ENCODE measurements around the gene TMX3. TPM values are rescaled to one million over a fixed set of nuclear protein-coding genes. Genes with fewer than 3 reads are reported as not detected.

TMX3 gene
- polyA plus RNA-seq, 1 donor from 2014 or later, result 158 TPM

DNA sequence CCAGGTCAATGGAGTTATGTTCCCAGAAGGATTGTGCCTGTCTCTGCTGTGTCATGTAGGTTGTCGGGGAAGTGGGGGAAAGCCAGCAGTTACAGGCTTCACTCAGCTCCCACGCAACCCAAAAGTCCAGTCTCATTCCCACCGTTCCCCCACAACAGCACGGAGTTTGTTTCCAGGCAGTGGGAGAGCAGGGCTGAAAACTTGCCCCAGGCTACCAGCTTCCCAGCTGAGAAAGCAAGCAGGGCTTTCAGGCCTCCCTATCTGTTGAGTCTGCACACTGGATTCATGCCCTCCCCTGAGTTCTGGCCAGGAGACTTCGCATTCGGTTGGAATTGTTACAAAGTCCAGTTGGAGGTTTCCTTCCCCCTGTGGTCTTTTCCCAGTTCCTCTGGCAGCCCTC, 76.3 kb downstream of the TMX3 start:
- Histone ChIP-seq H3K36me3 (ENCODE audit: insufficient read depth, low read length) (no peaks in the 10 kb centered on the region), H3K4me3 (ENCODE audit: low read length) (no peak overlapping the region), H3K79me2 (replicated peaks; ENCODE audit: insufficient read depth, low read length) (no peaks in the 10 kb centered on the region), H3K9me2 (ENCODE audit: insufficient read depth, low read length) (no peaks in the 10 kb centered on the region), H3K9ac (ENCODE audit: low read length) (no peak overlapping the region), H4K20me1 (ENCODE audit: insufficient read depth) (no peaks in the 10 kb centered on the region), H3K4me2 (ENCODE audit: low read length) (no peak overlapping the region), H3K9me3 (ENCODE audit: low read length) (no peaks in the 10 kb centered on the region), H3K27ac (ENCODE audit: low read length) (no peak overlapping the region), H3K27me3 (ENCODE audit: insufficient read depth, low read depth, low read length) (no peaks in the 10 kb centered on the region), H2AFZ (ENCODE audit: low read depth, low read length) (no peak overlapping the region), H3F3A (ENCODE audit: insufficient read depth, low read length, poor library complexity, severe bottlenecking) (no peaks in the 10 kb centered on the region)
- TF ChIP-seq, protein P1, sequence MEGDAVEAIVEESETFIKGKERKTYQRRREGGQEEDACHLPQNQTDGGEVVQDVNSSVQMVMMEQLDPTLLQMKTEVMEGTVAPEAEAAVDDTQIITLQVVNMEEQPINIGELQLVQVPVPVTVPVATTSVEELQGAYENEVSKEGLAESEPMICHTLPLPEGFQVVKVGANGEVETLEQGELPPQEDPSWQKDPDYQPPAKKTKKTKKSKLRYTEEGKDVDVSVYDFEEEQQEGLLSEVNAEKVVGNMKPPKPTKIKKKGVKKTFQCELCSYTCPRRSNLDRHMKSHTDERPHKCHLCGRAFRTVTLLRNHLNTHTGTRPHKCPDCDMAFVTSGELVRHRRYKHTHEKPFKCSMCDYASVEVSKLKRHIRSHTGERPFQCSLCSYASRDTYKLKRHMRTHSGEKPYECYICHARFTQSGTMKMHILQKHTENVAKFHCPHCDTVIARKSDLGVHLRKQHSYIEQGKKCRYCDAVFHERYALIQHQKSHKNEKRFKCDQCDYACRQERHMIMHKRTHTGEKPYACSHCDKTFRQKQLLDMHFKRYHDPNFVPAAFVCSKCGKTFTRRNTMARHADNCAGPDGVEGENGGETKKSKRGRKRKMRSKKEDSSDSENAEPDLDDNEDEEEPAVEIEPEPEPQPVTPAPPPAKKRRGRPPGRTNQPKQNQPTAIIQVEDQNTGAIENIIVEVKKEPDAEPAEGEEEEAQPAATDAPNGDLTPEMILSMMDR (IDR thresholded peaks at IDR 0.05; ENCODE audit: poor library complexity, severe bottlenecking), result no peak
- TF ChIP-seq MXI1 (conservative IDR thresholded peaks at IDR 0.05; ENCODE audit: poor library complexity, severe bottlenecking) (no peak), EZH2 (IDR thresholded peaks at IDR 0.05; ENCODE audit: borderline replicate concordance, insufficient read depth, low read length, poor library complexity, severe bottlenecking) (no peak)
- TF ChIP-seq, protein P2, sequence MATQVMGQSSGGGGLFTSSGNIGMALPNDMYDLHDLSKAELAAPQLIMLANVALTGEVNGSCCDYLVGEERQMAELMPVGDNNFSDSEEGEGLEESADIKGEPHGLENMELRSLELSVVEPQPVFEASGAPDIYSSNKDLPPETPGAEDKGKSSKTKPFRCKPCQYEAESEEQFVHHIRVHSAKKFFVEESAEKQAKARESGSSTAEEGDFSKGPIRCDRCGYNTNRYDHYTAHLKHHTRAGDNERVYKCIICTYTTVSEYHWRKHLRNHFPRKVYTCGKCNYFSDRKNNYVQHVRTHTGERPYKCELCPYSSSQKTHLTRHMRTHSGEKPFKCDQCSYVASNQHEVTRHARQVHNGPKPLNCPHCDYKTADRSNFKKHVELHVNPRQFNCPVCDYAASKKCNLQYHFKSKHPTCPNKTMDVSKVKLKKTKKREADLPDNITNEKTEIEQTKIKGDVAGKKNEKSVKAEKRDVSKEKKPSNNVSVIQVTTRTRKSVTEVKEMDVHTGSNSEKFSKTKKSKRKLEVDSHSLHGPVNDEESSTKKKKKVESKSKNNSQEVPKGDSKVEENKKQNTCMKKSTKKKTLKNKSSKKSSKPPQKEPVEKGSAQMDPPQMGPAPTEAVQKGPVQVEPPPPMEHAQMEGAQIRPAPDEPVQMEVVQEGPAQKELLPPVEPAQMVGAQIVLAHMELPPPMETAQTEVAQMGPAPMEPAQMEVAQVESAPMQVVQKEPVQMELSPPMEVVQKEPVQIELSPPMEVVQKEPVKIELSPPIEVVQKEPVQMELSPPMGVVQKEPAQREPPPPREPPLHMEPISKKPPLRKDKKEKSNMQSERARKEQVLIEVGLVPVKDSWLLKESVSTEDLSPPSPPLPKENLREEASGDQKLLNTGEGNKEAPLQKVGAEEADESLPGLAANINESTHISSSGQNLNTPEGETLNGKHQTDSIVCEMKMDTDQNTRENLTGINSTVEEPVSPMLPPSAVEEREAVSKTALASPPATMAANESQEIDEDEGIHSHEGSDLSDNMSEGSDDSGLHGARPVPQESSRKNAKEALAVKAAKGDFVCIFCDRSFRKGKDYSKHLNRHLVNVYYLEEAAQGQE (IDR thresholded peaks at IDR 0.05; ENCODE audit: borderline replicate concordance), result no peak

DNA sequence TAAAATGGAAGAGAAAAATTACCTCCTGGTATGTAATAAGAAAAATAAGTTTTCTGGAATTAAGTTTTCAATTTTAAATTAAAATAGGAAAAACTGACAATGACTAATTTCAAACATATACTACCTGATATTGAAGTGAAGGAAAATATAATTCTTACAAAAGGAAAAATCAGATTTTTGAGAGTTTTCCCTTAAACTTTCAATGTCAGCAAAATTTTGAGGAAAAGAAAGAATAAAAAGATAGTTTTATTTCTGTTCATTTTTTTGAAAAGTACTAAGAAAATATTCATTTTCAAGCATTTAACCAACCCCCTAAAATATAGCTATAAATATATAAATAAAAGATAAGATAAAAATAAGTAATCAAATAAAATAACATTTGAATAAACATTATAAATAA, 87.1 kb downstream of the TMX3 start:
- Histone ChIP-seq H2AFZ (ENCODE audit: low read depth, low read length) (no peak overlapping the region), H3K9me3 (ENCODE audit: low read length) (no peaks in the 10 kb centered on the region), H3F3A (ENCODE audit: insufficient read depth, low read length, poor library complexity, severe bottlenecking) (no peaks in the 10 kb centered on the region), H3K9me2 (ENCODE audit: insufficient read depth, low read length) (no peaks in the 10 kb centered on the region), H3K4me2 (ENCODE audit: low read length) (no peak overlapping the region), H3K27ac (ENCODE audit: low read length) (no peak overlapping the region), H3K36me3 (ENCODE audit: insufficient read depth, low read length) (no peaks in the 10 kb centered on the region), H3K4me3 (ENCODE audit: low read length) (no peak overlapping the region), H3K79me2 (replicated peaks; ENCODE audit: insufficient read depth, low read length) (no peaks in the 10 kb centered on the region), H3K9ac (ENCODE audit: low read length) (no peak overlapping the region), H4K20me1 (ENCODE audit: insufficient read depth) (no peaks in the 10 kb centered on the region), H3K27me3 (ENCODE audit: insufficient read depth, low read depth, low read length) (no peaks in the 10 kb centered on the region)
- TF ChIP-seq, protein P2 (IDR thresholded peaks at IDR 0.05; ENCODE audit: borderline replicate concordance), result no peak
- TF ChIP-seq, protein P1 (IDR thresholded peaks at IDR 0.05; ENCODE audit: poor library complexity, severe bottlenecking), result no peak
- TF ChIP-seq MXI1 (conservative IDR thresholded peaks at IDR 0.05; ENCODE audit: poor library complexity, severe bottlenecking) (no peak), TAF1 (IDR thresholded peaks at IDR 0.05; ENCODE audit: low read depth) (no peak), EZH2 (IDR thresholded peaks at IDR 0.05; ENCODE audit: borderline replicate concordance, insufficient read depth, low read length, poor library complexity, severe bottlenecking) (no peak), SMC3 (conservative IDR thresholded peaks at IDR 0.05; ENCODE audit: poor library complexity) (no peak), POLR2AphosphoS5 (IDR thresholded peaks at IDR 0.05) (no peak), EP300 (conservative IDR thresholded peaks at IDR 0.05; ENCODE audit: poor library complexity, severe bottlenecking) (no peak), RAD21 (conservative IDR thresholded peaks at IDR 0.05) (no peak)
